Activated CD8-positive, alpha-beta memory T cell treated with anti-CD3 and anti-CD28 coated beads for 48 hours (primary cell): Measurements from ENCODE around the gene CAPN5.

Source experiments
- DNase-seq, 3 experiments: peaks; one replicate each; pipeline ENCODE4 v3.0.0-alpha.2; 2020; ENCODE audit warnings: low read depth in 2 of 3, low spot score in 2 of 3

The CAPN5 gene

DNA sequence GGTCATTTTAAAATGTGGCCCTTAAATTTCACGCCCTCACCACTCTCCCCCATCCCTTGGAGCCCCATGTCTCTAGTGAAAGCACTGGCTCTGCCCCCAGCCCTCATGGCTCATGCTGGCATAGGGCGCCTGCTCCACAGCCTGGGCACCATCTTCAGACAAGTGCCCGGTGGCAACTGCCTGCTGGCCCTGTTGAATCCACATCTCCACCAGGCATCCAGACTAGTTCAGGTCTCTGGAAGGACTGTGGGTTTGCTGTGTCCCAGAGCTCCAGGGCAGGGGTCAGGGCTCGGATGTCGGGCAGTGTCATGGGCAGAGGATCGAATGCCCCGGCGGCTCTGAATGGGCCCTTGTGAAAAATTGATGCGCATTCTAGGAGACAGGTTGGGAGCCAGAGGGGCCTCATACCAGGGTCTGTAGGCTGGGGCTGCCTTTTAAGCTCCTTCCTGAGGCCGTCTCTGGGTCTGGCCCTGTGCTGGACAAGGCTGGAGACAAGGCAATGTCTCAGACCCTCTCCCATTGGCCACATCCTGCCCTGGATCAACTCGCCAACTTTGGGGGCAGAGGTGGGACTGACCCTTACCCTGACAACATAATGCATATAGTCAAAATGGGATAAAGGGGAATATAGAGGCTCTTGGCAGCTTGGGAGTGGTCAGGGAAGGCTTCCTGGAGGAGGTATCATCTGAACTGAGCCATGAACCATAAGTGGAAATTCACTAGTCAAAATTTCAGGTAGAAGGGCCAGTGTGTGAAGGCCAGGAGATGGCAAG lies 62.5 kb downstream of the CAPN5 start:
- no peak for DNase-seq

- no peak for DNase-seq
Observed at GRCh38 chr11:77129842-77130756, 63.3 kb downstream of the CAPN5 start.

GRCh38 chr11:77130763-77131513 lies 64.2 kb downstream of the CAPN5 start:
- DNase-seq = no peak

GRCh38 chr11:77131560-77131959 lies 64.8 kb downstream of the CAPN5 start:
- DNase-seq = no peak

DNA sequence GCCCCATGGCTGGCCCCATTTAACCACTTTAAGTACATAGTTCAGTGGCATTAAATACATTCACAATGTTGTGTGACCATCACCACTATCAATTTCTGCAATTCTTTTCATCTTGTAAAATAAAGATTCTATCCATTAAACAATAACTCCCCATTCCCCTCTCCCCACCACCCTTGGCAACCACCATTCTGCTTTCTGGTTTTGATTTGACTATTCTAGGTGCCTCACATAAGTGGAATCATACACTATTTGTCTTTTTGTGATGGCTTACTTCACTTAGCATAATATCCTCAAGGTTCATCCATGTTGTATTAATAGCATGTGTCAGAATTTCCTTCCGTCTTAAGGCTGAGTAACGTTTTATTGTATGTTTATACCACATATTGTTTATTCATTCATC lies 68.3 kb downstream of the CAPN5 start:
- no peak for DNase-seq

- DNase-seq = no peak
Observed at GRCh38 chr11:77136074-77136473, 69.3 kb downstream of the CAPN5 start.

DNA sequence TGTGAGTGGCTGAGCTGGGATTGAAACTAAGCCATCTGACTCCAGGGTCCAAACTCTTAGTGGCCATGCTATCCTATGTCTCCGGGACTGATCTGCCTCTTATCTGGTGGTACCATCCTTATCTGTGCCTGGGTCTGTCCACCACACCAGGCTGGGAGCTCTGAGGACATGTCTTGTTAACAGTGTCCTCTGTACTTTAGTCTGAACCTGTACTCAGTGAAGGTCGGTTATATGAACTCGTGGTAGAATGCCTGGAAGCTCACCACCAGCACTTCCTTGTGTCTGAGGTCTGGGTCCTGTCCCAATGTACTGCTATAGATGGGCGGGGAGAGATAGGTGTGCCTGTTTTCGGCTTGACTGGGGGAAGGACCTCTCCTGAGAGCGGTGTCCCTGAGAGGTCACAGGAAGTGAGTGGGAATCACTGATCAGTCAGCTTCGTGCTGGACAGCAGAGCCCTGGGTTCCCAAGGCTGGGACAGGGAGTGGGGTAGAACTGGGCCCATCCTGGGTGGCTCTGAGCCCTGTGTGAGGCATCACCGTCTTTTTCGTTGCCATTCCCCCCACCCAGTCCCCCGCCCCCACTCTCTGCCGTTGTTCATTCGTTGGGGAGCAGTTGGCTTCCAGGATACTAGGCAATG lies 70.1 kb downstream of the CAPN5 start:
- no peak for DNase-seq

GRCh38 chr11:77137421-77137820 lies 70.7 kb downstream of the CAPN5 start:
- no peak for DNase-seq

GRCh38 chr11:77138106-77138649 lies 71.4 kb downstream of the CAPN5 start:
- no peak for DNase-seq

DNA sequence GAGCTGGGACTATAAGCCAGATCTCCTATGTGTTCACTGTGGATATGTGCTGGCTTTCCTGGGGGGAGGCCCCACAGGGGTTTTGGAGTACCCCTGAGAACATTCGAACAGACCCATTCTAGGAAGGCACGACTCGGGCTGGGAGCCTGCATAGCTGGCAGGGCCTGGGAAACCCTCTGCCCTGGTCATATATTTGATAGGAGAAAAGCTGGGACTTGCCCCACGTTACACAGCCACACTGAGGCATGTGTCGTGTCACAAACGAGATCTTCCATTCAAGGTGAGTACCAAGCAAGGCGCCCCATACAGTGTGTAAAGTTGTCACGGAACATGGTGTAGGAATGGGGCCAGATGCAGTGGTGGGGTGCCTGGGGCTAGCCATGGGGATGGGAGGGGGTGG lies 72.4 kb downstream of the CAPN5 start:
- no peak for DNase-seq

DNA sequence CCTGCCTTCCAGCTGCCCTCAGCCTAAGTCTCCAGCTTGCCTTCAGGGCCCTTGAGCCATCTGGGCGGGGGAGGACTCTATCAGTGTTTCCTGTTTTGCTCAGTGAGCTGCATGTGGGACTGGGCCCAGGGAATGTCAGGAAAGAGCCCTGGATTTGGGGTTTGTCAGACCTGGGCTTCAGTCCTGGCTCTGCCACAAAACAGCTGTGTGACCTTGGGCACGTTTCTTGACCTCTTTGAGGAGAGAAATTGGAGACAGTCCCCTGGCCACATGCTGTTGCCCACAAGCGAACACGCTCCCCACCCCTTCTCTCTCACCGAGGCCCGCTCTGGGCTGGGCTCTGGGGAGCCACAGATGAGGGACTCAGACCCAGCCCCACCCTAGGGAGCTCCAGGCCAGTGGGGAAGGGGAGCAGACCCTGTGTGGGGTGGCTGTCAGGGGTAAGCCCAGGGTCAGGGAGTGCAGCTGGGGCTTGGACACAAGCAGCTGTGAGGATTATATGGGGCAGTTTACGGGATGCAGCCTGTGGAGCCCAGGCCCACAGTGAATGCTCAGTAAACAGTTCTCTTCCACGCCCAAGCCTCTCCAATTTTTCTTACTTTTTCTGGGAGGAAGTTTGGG lies 73.6 kb downstream of the CAPN5 start:
- DNase-seq = no peak

DNA sequence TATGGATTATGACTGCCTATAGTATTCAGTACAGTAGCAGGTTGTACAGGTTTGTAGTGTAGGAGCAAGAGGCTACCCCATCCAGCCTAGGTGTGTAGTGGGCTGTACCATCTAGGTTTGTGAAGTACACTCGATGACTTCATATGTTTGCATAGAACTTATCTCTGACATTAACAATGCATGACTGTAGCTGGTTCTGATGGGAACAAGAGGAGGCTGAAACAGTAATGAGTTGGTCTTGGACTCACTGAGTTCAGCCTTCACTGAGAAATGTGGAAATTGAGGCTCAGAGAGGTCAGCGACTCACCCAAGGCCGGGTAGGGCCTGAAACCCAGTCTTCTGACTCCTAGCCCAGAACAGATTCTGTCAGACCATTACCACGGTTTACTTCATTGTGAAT lies 74.3 kb downstream of the CAPN5 start:
- DNase-seq = no peak

GRCh38 chr11:77141475-77141874 lies 74.7 kb downstream of the CAPN5 start:
- DNase-seq = no peak

- DNase-seq = no peak
Observed at GRCh38 chr11:77142091-77142975, 75.6 kb downstream of the CAPN5 start.

GRCh38 chr11:77143405-77144020 lies 76.7 kb downstream of the CAPN5 start:
- DNase-seq = no peak

DNA sequence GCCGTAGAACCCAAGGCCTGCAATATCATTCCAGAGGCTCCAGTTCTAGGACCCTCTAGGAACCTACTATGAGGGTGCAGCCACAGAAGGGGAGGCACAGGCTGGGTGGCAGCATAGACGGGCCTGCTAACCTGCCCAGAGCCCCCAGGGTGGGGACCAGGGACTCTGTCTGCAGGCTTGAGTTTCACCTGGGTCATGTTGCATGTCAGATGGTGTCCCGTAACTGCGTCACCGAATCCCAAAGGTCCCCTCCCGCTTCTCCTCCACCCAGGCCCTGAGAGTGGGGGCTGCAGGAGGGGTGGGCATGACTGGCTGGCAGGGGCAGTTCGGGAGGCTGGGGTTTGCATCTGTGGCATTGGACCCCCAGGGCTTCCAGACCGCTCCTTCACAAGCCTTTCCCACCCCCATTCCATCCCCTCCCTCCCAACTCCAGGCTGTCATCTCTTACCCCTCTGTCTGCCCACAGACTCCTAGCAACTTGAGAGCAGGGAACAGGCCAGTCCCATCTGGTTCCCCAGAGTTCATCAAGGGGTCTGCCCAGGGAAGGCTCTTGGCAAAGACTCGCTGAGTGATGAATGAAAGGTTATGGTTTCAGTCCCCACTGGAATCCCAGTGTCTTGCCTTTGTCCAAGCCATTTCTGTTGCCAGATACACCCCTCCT lies 77.6 kb downstream of the CAPN5 start:
- DNase-seq = no peak

GRCh38 chr11:77144857-77145428 lies 78.2 kb downstream of the CAPN5 start:
- DNase-seq = no peak
